ENCODE data around the gene RFTN1.

Gene RFTN1

DNA sequence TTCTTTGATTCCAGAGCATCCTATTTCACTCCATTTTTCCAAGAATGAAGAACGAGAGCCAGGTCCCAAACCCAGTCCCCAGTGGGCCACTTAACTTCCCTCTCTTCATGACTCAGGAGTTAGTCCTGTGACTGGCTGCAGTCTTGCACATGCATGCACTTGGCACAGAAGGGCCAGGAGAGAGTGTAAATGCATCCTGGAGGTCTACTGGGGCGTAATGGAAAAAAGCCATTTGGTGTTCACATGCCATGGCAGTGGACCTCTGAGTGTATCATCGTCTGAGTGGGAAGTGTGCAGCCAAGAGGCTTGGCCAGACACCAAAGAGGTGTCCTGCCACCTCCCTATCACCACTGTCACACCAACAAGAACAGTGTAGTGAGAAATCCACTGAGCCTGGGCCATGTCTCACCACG is 15.1 kb upstream of the RFTN1 start:
- no peak for DNase-seq

DNA sequence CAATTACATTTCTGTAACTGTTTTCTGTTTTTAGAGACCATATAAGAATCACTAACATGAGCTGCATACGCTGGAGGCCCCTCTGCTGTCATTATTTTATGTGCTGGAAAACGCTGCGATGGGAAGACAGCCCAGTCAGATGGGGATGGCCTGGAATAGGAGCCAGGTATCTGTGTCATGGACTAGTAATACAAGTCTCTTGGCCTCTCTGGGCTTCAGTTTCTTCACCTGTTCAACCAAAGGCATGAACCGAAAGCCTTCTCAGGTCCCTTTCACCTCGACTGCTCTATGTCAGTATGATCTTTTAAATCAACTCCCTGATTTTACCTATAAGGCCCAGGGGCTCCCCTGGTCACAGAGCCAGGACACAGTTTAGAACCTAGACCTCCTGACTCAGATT is 14.6 kb upstream of the RFTN1 start:
- DNase-seq, result no peak

DNA sequence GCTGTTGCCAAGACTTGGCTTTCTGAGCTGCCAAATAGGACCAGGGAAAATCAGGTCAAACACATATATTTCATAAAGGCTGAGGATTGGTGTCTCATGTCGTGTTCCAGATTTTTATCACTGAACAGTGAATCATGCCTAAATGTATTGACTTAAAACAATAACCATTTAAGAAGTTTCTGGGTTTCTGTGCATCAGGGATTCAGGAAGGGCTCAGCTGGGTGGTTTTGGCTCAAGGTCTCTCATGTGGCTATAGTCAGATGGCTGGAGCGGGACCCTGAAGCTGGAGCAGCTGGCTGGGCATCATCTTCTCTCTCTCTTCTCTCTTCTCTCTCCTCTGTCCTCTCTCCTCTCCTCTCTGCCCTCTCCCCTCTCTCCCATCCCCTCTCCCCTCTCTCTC is 10.7 kb upstream of the RFTN1 start:
- DNase-seq, result no peak

DNA sequence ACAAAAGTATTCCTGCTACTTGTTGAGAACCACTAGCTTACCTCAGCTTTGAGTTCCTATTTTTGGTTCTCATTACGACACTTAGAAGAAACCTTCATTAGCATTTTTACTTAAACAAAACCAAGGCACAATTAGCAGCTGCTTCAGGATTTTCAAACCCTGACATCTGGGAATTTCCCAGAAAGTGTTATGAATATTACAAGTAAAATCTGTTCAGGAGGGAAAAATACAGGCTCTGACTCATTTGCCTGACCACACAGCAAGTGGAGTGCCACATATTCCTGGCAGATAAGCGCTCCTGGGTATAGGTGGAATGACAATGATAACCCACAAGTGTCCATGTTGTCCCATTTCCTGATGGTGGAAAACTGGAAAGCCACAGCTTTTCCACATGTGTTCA is 10.3 kb upstream of the RFTN1 start:
- DNase-seq, result no peak

DNA sequence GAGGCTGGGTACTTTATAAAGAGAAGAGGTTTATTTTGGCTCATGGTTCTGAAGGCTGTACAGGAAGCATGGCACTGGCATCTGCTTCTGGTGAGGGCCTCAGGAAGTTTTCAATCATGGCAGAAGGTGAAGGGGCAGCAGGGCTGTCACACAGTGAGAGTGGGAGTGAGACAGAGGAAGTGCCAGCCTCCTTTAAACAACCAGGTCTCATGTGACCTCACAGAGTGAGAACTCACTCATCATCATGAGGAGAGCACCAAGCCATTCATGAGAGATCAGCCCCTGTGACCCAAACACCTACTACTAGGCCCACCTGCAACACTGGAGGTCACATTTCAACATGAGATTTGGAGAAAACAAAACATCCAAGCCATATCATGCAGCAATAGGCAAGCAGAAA is 9.3 kb upstream of the RFTN1 start:
- DNase-seq, result peak in 1 of 2 donors; percentile 15

DNA sequence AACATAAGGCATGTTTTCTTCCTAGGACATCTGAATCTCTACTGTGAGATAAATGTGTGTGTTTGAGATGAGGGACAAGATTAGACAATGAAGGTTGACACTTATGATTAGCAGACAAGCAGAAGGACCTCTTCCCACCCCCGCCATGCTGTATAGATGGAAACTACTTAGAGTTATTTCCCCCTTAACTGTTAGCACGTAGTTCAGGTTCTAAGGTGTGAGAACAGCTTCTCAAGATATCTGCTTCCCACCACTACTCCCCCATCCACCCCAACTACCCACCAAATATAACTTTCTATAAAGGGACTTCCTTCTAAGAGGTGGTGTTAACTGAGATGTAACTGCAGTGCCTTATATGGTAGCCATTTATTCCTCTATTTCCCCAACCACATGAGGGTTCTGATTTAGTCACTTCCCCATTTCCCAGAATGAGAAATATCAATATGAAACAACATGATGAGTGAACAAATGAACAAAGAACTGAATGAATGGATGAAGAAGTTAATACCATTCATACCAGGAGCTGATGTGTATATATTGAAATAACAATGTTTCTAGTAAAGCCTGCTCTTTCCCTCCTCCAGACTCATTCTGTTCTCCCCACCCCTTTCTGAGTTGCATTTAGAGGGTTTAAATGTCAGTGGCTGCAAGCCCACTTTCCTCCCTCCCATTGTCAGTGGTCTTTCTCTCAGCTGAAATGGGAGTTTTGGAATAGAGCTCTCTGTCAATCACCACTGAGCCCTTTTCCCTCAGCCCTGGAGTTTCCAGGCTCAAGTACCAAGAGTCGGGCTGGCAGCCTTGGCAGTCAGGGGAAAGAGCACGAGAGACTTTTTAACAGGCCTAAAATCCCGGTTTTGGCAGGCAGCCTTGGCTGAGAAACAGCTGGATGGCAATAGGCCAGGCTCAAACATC is 7.7 kb upstream of the RFTN1 start:
- no peak for DNase-seq

DNA sequence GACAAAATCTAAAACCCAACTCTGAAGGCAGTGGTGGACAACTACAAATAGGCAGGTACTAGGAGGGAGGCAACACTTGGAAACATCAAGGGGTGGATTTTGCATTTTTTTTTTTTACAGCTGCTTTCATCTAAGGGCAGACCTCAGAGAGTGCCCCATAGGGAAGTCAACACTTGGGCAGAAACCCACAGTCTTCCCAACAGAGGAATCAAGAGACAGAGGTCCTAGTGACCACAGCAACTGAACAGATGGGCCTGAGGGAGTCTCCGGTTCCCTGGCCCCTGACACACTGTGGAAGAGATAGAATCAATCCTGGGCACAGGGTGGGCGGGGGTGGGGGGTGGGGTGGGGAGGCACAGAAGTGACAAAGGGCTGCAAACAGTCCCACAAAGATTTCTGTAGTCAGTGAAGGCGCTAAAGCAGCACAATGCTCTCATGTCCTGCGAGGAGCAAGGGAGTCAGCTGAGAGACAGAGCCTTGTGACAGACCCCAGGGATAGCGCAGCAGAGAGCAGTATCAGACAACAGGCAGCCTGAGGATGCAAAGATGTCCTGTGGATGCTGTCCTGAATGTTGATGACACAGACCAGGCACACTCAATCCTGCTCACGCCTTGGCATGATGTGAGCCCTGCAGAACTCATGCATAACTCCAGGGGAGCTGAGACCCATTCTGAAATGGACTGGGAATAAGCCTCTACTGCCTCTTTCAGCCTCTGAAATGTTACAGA is 6.9 kb upstream of the RFTN1 start:
- no peak for DNase-seq

DNA sequence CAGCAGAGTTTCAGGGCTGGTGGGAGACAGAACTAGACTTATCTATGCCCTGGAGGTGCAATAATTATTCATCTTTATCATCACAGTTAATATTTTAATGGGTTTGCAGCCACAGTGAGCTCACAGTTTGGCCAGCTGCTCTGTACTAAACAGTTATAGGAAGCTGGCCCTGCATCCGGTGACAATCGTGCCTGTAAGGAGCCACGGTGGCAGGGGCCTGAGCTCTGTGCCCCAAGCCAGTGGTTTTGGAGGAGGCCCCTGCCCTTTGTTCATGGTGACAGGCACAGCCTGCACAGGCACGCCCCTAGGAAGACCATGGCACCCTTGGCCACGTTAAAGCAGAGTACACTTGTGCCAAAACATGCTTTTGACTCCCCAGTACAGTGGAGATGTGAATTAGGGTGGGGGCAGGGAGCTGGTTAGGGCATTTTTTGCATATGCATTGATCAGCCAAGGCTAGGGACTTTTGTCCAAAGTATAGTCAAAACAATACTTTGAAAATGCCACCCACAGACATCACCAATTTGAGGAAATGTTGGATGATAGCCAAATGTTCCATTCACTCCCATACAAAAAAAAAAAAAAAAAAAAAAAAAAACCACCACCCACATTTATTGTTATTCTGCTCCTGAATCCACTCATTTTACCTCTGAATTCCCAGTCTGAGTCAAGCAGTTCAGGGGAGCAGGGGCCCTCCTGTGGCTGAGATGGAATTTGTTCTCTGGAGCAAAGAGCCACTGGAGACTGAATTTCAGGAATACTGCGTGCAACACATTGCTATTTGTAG is 3.4 kb upstream of the RFTN1 start:
- peak in 1 of 2 donors; percentile 16 for DNase-seq

DNA sequence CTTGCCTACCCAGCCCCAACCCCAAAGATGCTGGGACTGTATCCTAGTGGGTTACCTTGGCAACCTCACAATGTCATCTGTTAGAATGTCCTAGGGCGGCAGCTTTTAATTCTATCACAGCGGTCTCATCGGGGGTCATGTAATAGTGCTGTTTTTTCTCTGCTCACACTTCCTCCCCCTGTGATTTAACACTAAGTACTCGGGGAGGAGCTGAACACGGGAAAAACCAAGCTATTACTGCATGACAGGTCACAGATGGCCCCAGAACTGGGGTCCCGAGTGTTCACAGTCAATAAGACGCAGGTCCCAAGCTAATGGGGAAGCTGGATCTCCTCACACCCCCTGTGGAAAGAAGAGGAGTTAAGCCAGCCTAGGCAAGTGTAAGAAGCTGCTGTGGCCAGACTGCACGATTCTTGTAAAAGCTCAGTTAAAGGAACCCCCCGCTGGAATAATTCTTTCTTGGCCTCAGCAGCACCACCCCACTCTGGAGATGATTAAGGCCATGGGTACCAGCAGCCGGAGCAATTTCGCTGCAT is 2.5 kb upstream of the RFTN1 start:
- peak; percentile 42 to 46 for DNase-seq

DNA sequence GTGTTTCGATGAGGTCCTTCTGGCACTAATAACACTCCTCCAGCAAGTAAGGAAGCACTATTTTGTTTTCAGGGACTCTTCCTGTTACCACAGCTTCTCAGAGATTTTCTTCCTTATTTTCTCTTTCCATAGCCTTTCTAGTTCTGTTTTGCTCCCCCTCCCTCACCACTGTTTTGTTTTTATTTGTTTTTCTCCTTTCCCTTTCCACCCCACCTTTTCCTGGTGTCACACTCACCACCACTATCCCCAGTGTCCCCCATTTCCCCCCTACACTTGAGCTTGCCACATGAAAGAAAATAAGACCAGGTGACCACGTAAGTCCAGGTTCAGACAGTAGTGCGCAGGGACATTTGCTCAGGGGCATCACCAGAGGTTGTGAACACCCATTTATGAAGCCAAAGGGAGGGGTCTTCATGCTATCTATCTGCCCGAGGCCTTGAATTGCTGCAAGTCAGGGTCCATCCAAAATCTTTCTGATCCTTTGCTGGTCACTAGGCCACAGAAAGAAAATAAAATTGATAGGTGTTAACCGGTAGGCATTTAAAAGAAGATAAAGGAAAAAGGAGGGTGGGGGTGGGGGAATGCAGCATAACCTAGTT is 1.4 kb upstream of the RFTN1 start:
- no peak for DNase-seq

DNA sequence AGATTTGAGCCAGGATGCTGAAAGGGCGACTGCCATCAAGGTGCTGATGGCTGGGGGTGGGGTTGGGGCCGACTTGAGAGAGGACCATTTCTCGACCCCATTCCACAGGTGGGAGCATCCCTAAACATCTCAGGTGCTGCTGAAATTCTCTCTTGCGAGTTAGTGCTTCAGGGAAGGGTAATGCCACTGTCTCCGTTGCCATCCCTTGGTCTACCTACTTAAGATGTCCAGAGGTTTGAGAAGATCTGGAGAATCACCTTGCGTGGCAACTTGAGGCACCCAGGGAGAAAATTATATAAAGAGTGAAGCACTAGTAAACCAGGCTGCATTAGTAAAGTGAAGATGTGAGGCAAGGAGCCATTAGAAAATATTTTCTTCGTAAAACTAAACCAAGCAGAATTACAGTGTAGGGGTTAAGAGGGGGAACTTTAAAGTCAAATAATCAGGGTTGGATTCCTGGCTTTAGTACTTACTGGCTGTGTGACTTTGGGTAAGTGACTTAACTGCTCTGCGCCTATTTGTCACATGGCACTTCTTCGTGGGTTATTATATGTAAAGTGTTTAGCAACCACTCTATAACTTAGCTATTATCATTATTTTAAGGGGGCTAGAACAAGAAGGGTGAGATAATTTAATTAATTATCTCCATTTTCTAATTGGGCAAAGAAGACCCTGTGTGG is 662 bp upstream of the RFTN1 start:
- DNase-seq, result no peak

DNA sequence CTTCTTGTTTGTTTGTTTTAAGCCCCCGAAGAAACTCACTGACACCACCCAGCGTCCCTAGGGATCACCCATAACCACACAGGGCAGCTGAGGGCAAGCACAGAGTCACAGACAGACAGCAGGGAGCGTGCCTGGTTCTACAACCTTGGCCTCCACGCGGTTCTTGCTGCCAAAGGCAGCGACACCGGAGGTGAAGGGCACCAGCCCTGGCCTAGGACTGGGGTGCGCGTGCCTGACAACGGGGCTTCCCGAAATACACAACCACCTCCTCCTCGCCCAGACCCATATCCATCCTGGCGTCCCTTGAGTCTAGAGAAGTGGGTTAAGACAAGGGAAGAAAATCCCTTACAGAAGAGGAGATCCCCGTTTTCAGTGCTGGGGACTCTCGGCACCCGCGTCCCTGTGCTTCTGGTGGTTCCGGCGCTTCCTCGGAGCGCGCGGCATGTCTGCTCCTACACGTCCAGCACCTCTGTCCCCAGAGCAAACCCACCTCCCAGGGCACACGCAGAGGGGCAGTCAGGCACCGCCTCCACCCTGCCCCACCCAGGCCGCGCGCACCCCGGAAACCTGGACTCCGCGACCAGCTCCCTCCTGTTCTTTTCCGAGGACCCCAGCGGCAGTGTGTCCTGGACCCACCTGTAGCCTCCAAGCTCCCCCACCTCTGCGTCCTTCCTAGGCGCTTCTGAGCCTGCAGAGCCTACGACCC is 911 bp downstream of the RFTN1 start:
- peak; percentile 50 to 74 for DNase-seq

DNA sequence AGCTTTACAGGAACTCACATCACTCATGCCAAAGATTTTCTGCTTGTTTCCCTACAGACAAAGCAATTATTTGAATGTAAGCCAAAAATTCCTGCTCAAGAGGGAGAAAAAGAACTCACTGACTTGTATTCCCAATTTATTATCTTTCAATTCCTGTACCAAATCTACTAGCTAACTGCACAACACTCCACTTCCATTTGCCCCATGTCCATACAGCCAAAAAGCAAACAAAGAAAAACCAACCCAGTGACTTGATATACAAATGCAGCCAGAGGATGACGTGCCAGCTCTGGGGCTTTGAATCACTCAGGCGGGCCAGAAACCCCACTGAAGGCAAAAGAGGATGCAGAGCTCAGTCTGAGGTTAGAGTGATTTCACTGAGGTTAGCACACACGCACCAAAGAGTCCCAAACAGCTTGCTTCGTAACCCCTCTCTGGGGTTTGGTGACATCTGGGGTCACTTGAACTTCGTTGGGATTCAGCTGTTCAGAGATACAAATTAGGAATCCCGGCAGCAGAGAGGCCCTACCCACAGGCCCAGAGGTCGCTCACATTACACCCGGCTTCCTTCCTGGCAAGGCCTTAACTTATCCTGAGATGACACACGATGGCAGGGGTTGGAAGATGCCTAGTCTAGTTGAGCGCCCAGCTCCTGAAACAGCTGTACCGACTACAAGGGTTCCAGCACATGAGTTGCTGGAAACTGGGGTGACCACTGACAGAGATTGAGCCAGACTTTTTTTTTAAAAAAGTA is 1.6 kb downstream of the RFTN1 start:
- peak; percentile 77 to 87 for DNase-seq

DNA sequence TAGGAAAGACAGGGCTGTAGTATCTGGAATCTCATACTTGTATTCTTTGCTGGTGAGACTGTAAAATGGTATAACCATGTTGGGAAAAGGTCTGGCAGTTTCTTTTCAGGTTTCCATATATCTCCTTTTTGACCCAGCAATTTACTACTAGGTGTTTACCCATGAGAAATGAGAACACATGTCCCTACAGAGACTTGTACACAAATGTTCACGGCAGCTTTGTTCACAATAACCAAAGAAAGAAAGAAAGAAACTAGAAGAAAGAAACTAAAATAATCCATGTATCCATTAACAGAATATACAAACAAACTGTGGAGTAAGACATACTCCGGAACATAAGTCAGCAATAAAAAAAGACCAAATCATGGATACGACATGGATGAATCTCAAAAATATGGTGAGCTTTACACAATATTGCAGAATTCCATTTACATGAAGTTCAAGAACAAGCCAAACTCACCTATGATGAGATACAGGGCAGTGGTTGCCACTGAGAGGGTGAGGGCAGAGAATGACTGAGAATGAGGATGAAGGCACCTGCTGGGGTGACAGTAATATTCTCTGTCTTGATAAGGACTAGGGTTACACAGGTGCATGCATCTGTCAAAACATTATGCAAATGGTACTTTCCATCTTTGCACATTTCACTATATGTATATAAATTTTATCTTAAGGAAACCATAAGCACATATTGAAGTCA is 2.7 kb downstream of the RFTN1 start:
- no peak for DNase-seq

DNA sequence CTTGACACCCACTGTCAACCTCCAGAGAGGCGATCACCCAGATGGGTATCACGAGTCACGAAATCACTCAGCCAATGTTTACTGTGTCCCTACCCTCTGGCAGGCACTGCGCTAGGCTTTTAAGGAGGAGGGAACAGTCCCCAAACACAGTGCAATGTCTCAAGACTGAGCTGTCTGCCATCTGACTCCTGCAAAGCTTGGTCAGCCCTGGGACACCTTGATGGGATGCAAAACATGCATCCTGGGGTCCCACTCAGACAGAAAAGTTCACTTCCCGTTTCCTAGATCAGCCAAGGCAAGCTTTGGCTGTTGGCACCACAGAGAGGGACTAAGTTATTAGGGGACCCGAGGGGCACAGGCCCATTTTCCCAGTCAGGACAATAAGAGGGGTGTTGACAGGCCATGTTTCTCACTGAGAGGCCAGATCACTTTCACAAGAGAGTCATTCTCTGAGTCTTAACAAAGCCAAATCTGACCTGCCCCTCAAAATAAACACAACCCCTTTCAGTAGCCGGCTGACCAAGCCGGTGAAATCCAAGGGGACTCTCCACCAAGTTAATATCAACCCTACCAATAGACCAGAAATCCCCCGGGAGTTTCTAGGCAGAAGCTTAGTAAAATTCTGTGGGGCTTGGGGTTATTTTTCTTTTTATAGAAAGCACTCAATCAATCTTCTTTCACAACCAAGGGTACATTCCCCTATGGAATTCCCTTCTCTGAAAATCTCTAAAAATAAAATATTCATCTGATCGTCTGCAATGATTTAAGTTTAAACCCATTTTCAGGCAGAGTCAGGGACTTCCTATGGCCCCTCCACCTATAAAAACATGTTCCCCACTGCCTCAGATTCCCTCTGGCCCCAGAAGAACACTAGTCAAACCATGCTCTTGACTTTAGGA is 3.5 kb downstream of the RFTN1 start:
- DNase-seq, result no peak

DNA sequence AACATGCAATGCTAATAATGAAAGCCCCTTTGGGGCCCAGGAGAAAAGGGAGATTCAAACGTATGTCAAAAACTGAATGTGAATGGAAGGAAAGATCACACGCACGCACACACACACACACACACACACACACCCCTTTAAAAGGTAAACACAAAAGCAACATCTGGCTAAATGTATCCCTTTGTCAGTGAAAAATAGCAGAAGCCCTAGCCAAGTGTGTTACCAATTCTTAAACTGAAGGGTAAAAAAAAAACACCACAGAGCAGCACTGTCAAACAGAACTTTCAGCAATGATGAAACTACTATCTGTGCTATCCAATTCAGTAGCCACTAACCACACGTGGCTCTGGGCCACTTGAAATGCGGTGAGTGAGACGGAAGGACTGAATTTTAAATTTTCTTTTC is 4.9 kb downstream of the RFTN1 start:
- no peak for DNase-seq

DNA sequence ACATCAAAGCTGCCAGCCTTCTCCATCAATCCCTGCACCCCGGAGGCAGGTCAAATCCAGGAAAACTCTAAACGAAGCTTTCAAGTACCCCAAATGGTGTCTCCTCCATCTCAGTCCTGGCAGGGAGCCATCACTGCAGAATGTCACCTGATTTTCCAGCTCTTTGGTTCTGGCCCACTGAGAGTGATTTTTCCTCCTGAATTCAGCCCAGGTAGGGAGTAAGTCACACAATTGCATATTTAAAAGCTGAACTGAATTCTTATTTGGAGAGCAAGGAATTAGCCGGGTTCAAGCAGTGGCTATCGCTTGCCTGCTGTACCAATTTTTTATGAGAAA is 5.3 kb downstream of the RFTN1 start:
- DNase-seq, result no peak

DNA sequence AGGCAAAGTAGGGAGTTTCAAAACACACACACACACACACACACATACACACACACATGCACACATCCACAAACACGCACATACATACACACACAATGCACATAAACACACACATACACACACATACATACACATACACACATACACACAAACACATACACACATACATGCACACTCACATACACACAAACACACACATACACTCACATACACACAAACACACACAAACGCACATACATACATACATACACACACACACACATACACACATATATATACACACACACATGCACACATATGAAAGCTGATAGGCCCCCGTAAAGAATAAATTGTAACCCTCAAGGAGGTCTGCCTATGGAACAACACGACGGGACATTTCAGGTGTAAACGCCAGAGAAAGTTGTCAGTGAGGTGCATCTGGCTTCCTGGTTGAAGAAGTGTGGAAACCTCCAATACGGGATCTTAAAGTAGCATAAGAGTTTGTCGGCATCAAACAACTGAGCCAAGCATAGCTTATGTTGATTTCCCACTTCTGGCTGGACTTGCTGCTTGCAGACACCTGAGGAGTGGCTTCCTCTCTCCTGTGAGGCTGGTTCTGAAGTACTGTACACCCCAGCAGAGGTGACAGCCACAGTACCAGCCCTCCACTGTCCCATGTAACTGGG is 5.8 kb downstream of the RFTN1 start:
- DNase-seq, result no peak

Data from CD4-positive, alpha-beta T cell treated with Interleukin-1 beta for 1 hour (primary cell).